NCI-H2107 (cell line): ENCODE measurements around the gene CEP20.
A peak's percentile ranks its signal among the peaks of the same experiment; 100 is the strongest.
"Not testable (repeated sequence)": the region's sequence is repeated elsewhere in the genome, so short reads cannot be mapped to it uniquely, and the experiment has no call there.

Experiments
- DNase-seq: peaks from one replicate; lab custom pipeline; 2025; lab: John Stamatoyannopoulos, UW

CEP20 gene

GRCh38 chr16:15888072-15888976 is at the start of gene CEP20:
TSS of gene CEP20 (minus strand) at chr16:15888603. CDS start at chr16:15888585, 18 bp downstream.
- peak; percentile 97 for DNase-seq

- DNase-seq, result not testable (repeated sequence)
Measured at GRCh38 chr16:15936809-15937208, 48.4 kb upstream of the CEP20 start.

- no peak for DNase-seq
Measured at GRCh38 chr16:15934991-15935390, 46.6 kb upstream of the CEP20 start.

GRCh38 chr16:15933781-15934180 is 45.4 kb upstream of the CEP20 start:
- no peak for DNase-seq

GRCh38 chr16:15932939-15933338 is 44.5 kb upstream of the CEP20 start:
- no peak for DNase-seq

DNA sequence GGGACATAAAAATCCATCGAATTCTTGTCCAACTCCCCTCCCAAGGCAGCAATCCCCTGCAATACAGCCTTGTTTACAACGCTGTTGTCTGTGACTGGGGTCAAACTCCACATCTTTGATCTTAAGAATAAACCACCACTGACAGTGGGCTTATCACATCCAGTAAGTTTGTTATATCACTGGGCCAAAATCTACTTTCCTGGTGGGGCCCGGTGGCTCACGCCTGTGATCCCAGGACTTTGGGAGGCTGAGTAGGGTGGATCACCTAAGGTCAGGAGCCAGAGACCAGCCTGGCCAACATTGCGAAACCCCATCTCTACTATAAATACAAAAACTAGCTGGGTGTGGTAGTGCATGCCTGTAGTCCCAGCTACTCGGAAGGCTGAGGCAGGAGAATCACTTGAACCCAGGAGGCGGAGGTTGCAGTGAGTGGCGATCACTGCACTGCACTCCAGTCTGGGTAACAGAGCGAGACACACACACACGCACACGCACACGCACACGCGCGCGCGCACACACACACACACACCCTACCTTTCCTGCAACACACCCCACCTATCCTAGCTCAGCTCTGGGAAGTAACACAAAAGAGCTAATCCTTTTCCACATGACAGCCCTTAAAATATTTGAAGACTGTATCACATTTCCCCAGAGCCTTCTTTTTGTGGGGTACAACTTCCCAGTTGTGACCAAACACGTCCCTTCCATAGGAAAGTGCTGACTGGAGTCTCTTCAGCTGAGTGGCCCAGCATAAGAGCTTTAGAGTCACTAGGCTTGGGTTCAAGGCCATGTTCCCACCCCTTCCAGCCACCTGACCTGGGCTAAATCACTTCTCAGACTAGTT is 40.1 kb upstream of the CEP20 start:
- DNase-seq, result no peak

DNA sequence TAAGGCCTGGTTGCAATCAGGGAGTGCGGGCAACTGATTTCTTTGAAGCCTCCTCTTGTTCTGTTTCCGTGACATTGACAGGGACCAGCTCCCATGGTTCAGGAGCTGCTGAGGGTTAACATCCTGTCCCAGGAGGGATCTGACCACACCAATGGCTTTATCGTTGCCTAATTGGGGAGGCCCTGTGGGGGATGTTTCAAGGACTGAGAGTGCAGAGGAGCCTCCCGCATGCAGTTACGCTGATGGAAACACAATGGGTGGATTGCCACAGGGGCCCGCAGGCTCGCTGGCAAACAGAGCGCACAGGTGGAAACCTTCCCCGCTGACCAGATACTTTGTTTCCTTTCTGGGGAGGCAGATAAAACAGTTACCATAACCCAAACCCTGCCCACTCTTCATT is 37.2 kb upstream of the CEP20 start:
- no peak for DNase-seq

GRCh38 chr16:15924996-15925395 is 36.6 kb upstream of the CEP20 start:
- no peak for DNase-seq

GRCh38 chr16:15919331-15919730 is 30.9 kb upstream of the CEP20 start:
- DNase-seq, result no peak

GRCh38 chr16:15918314-15918713 is 29.9 kb upstream of the CEP20 start:
- DNase-seq, result not testable (repeated sequence)

DNA sequence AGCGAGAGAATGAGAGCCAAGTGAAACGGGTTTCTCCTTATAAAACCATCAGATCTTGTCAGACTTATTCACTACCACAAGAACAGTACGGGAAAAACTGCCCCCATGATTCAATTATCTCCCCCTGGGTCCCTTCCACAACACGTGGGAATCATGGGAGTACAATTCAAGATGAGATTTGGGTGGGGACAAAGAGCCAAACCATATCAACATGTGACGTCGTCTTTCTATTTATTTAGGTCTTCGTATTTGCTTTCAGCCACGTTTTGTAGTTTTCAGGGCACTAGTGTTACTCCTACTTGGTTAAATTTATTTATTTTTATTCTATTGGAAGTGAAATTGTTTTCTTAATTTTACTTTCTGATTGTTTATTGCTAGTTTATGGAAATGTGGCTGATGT is 27.9 kb upstream of the CEP20 start:
- DNase-seq, result no peak

GRCh38 chr16:15915555-15916081 is 27.2 kb upstream of the CEP20 start:
- no peak for DNase-seq

DNA sequence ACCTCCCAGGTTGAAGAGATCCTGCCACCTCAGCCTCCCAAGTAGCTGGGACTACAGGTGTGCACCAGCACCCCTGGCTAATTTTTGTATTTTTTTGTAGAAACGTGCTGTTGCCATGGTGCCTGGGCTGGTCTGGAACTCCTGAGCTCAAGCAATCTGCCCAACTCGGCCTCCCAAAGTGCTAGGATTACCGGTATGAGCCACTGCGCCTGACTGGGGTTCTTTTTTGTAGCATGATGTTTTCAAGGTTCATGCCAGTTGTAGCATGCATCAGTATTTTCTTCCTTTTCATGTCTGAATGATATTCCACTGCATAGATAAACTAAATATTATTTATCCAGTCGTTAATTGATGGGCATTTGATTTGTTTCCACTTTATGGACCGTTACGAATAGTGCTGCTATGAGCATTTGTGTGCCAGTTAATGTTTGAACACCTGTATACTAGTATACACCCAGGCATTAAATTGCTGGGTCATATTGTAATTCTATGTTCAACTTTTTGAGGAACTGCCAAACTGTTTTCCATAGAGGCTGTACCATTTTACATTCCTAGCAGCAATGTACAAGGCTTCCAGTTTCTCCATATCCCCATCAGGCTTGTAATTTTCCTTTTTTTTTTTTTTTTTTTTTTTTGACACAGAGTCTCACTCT is 24.8 kb upstream of the CEP20 start:
- DNase-seq, result no peak

DNA sequence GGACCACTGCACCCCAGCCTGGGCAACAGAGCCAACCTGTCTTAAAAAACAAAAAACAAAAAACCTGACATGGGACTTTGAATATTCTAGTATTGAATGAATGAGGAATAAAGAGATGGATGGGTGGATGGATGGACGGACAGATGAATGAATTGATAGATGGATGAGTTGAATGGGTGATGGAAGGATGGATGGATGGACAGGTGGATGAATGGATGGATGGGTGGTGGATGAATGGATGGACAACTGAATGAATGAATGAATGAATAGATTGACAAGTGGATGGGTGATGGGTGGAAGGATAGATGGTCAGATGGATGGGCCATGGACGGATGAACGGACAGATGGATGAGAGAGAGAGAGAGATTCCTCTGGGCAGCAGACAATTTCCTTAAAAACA is 22.8 kb upstream of the CEP20 start:
- no peak for DNase-seq

DNA sequence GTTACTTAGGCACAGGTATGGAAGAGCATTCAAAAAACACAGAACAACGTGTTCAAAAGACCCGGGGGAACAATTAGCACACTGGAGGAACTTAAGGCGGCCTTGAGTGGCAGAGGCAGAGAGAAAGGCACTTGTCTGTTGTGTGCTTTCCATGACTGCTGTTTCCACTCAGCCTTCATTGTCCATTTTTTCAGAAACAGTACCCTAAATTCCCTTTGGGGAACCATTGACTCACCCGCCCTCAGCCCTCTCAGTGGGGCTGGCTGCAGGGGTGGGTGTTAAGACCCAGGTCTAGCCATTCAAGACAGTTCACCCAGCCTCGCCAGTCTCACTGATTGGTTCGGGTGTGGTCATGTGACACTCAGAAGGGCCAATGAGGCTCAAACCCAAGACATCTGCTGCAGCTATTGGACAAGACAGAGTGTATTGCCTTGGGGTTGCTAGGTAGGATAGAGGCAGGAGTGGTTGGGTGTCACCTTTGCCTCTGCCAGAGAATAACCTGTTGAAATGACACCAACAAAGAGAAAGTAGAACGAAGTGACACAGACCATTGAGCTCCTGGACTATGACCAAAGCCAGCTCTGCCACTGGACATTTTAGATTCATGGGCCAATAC is 19.6 kb upstream of the CEP20 start:
- DNase-seq, result peak; percentile 60

- no peak for DNase-seq
Measured at GRCh38 chr16:15906439-15906838, 18.0 kb upstream of the CEP20 start.

GRCh38 chr16:15903960-15904359 is 15.6 kb upstream of the CEP20 start:
- no peak for DNase-seq

- no peak for DNase-seq
Measured at GRCh38 chr16:15900901-15901500, 12.6 kb upstream of the CEP20 start.

DNA sequence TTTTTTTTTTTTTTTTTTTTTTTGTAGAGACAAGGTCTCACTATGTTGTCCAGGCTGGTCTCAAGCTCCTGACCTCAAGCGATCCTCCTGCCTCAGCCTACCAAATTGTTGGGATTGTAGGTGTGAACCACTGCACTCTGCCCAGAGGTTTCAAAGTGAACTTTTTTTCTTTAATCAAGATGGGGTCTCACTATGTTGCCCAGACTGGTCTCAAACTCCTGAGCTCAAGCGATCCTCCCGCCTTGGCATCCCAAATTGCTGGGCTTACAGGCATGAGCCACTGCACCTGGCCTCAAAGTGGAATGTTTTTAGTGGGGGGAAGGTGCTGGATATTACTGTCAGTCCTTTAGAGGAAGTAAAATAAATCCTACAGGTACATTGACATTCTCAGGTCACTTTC is 12.0 kb upstream of the CEP20 start:
- DNase-seq, result no peak

DNA sequence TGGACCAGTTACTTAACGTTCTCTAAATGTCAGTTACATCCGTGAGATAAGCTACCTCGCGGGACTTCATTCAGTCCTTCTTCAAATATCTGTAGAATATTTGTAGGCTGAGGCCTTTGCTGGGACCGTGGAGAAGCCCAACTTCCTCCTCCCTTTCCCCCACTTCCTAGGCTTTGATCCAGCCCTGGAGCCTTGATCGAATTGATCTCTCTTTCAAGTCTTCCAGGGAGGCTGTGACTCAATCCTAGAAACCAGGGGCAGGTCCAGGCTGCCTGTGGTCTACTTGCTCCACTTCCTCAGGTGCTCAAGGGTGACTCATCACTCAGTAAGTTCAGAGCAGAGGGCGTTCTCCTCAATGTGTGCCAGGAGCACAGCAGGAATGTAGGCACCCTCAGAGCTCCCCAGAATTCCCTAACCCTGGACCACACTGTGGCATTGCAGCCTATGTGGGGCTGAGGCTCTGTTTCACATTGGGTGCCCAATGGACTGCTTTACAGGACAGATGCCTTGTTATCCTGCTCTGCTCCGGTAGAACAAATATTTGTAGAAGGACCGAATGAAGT is 11.2 kb upstream of the CEP20 start:
- DNase-seq, result no peak

DNA sequence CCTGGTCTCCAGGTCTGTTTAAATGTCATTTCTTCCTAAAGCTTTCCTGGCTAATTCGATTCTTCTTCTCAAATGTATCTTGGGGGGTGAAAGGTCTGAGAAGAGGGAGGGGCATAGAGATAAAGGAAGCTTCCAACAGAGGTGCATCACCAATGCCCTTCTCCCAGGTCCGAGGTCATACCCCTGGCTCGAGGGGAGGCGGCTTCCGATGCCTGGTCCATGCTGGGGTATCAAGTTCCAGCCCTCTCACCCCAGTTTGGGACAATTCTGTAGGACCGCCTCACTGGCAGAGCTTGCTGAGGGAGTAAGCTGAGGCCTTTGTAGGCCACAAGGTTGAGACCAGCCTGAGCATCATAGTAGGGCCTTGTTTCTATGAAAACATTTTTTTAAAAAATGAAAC is 10.3 kb upstream of the CEP20 start:
- no peak for DNase-seq
